Loucy (cell line): Measurements from ENCODE around the gene EEF1A1.

ENCODE experiments used
- EZH2phosphoT487 ChIP-seq: fragments of 200-600 bp; IDR thresholded peaks from 2 replicates; pipeline ENCODE4 v1.6.1; 2018; ENCODE audit warnings: antibody characterized with exemption, mild to moderate bottlenecking, moderate library complexity, borderline replicate concordance
- TF ChIP-seq, protein P1 (sequence below): fragments of 200-600 bp; sonication (generic); conservative IDR thresholded peaks from 2 replicates; pipeline ENCODE4 v1.5.1; 2014; ENCODE audit warnings: mild to moderate bottlenecking, antibody characterized with exemption, low read length

DNA sequence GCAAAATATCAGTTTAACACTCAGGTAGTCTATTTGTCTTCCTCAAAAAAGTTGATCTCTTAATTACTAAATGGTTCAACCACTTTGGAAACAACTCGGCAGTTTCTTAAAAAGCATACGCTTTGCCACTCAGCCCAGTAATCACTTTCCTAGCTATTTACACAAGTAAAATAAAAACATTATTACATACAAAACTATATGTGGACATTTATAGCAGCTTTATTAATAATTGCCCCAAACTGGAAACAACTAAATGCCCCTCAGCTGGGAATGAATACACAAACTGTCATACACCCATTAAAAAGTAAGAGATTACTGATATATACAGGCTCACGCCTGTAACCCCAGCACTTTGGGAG lies 7.4 kb downstream of the EEF1A1 start:
- TF ChIP-seq, protein P1, sequence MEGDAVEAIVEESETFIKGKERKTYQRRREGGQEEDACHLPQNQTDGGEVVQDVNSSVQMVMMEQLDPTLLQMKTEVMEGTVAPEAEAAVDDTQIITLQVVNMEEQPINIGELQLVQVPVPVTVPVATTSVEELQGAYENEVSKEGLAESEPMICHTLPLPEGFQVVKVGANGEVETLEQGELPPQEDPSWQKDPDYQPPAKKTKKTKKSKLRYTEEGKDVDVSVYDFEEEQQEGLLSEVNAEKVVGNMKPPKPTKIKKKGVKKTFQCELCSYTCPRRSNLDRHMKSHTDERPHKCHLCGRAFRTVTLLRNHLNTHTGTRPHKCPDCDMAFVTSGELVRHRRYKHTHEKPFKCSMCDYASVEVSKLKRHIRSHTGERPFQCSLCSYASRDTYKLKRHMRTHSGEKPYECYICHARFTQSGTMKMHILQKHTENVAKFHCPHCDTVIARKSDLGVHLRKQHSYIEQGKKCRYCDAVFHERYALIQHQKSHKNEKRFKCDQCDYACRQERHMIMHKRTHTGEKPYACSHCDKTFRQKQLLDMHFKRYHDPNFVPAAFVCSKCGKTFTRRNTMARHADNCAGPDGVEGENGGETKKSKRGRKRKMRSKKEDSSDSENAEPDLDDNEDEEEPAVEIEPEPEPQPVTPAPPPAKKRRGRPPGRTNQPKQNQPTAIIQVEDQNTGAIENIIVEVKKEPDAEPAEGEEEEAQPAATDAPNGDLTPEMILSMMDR = no peak
- no peak for TF ChIP-seq EZH2phosphoT487
